ENCODE data around the gene KERA.

The KERA gene

GRCh38 chr12:91007531-91008290, 50.1 kb downstream of the KERA start:
- no peak for DNase-seq

GRCh38 chr12:91004872-91005271, 53.0 kb downstream of the KERA start, which contains the start of gene EPYC:
TSS of gene EPYC (minus strand) at chr12:91004972. CDS start at chr12:91002565, 2,407 bp downstream.
- no peak for DNase-seq

- no peak for DNase-seq
These were observed 54.1 kb downstream of the KERA start for GRCh38 chr12:91003737-91004136.

- DNase-seq = no peak
These were observed 56.5 kb downstream of the KERA start for GRCh38 chr12:91001306-91001705.

Data from HCEC 1CT (cell line).